MM.1S (cell line): ENCODE data around the gene FZR1.

Experiments used
- DNase-seq: peaks from one replicate; pipeline ENCODE4 v3.0.0-alpha.2; 2015
- H2AFZ ChIP-seq: fragments of 300-600 bp; sonication (generic); 2 replicates; pipeline ENCODE4 v1.6.0; 2016; ENCODE audit warnings: antibody characterized with exemption, low read length
- H3F3A ChIP-seq: fragments of 300-600 bp; sonication (generic); 2 replicates; pipeline ENCODE4 v1.6.1; 2016; ENCODE audit warnings: mild to moderate bottlenecking, antibody characterized with exemption, low read length, moderate library complexity, mixed read lengths; ENCODE audit not compliant: insufficient read depth
- H3K27ac ChIP-seq: fragments of 300-600 bp; sonication (generic); 2 replicates; pipeline ENCODE4 v1.5.1; 2016; ENCODE audit warnings: mild to moderate bottlenecking, low read length
- H3K27me3 ChIP-seq: fragments of 300-600 bp; sonication (generic); replicated peaks from 2 replicates; pipeline ENCODE4 v1.6.0; 2016; ENCODE audit warnings: low read length; ENCODE audit not compliant: insufficient read depth
- H3K36me3 ChIP-seq: fragments of 300-600 bp; sonication (generic); replicated peaks from 2 replicates; pipeline ENCODE4 v1.6.1; 2016; ENCODE audit warnings: mild to moderate bottlenecking, low read length, mixed read lengths; ENCODE audit not compliant: insufficient read depth
- H3K4me1 ChIP-seq: fragments of 300-600 bp; sonication (generic); 2 replicates; pipeline ENCODE4 v1.6.1; 2016; ENCODE audit warnings: low read length, mixed read lengths
- H3K4me2 ChIP-seq: fragments of 300-600 bp; sonication (generic); 2 replicates; pipeline ENCODE4 v1.6.0; 2016; ENCODE audit warnings: low read depth, low read length
- H3K4me3 ChIP-seq: fragments of 300-600 bp; sonication (generic); 2 replicates; pipeline ENCODE4 v1.5.1; 2016; ENCODE audit warnings: low read length, mixed read lengths
- H3K79me2 ChIP-seq: fragments of 300-600 bp; sonication (generic); 2 replicates; pipeline ENCODE4 v1.6.1; 2016; ENCODE audit warnings: mixed run types, low read length, mixed read lengths
- H3K9ac ChIP-seq: fragments of 300-600 bp; sonication (generic); 2 replicates; pipeline ENCODE4 v1.6.1; 2016; ENCODE audit warnings: low read length, mixed read lengths
- H3K9me2 ChIP-seq: fragments of 300-600 bp; sonication (generic); replicated peaks from 2 replicates; pipeline ENCODE4 v1.6.1; 2016; ENCODE audit warnings: mild to moderate bottlenecking, low read length, mixed read lengths; ENCODE audit not compliant: insufficient read depth
- H3K9me3 ChIP-seq: fragments of 300-600 bp; sonication (generic); replicated peaks from 2 replicates; pipeline ENCODE4 v1.6.1; 2016; ENCODE audit warnings: mild to moderate bottlenecking, low read length, mixed read lengths; ENCODE audit not compliant: insufficient read depth
- H4K20me1 ChIP-seq: fragments of 300-600 bp; sonication (generic); 2 replicates; pipeline ENCODE4 v1.6.1; 2016; ENCODE audit warnings: mild to moderate bottlenecking, low read length, moderate library complexity, mixed read lengths; ENCODE audit not compliant: insufficient read depth
- EZH2 ChIP-seq: fragments of 300-600 bp; sonication (generic); optimal IDR thresholded peaks from 2 replicates; pipeline ENCODE3; 2017; ENCODE audit warnings: low read depth, mild to moderate bottlenecking, antibody characterized with exemption, low read length, mixed read lengths
- EZH2phosphoT487 ChIP-seq: fragments of 300-600 bp; sonication (generic); IDR thresholded peaks from 2 replicates; pipeline ENCODE4 v1.6.1; 2018; ENCODE audit warnings: antibody characterized with exemption, low read length
- TF ChIP-seq, protein P1 (sequence below): fragments of 300-600 bp; sonication (generic); IDR thresholded peaks from 2 replicates; pipeline ENCODE4 v1.5.1; 2016; ENCODE audit warnings: antibody characterized with exemption, low read length, mixed read lengths

The FZR1 gene

GRCh38 chr19:3538258-3538929, 32.3 kb downstream of the FZR1 start:
- no peaks in the 10 kb centered on the region for H3K36me3 ChIP-seq
- H3K4me3 ChIP-seq: no peak overlapping the region
- H3K27ac ChIP-seq: no peak overlapping the region
- H3K79me2 ChIP-seq: no peaks in the 10 kb centered on the region
- no peaks in the 10 kb centered on the region for H3K9me3 ChIP-seq
- TF ChIP-seq EZH2phosphoT487 (no peak), EZH2 (no peak)
- TF ChIP-seq, protein P1, sequence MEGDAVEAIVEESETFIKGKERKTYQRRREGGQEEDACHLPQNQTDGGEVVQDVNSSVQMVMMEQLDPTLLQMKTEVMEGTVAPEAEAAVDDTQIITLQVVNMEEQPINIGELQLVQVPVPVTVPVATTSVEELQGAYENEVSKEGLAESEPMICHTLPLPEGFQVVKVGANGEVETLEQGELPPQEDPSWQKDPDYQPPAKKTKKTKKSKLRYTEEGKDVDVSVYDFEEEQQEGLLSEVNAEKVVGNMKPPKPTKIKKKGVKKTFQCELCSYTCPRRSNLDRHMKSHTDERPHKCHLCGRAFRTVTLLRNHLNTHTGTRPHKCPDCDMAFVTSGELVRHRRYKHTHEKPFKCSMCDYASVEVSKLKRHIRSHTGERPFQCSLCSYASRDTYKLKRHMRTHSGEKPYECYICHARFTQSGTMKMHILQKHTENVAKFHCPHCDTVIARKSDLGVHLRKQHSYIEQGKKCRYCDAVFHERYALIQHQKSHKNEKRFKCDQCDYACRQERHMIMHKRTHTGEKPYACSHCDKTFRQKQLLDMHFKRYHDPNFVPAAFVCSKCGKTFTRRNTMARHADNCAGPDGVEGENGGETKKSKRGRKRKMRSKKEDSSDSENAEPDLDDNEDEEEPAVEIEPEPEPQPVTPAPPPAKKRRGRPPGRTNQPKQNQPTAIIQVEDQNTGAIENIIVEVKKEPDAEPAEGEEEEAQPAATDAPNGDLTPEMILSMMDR: no peak
- H3K27me3 ChIP-seq: no peaks in the 10 kb centered on the region
- H3K9ac ChIP-seq: no peak overlapping the region
- no peak overlapping the region for H2AFZ ChIP-seq
- H3K4me1 ChIP-seq: no peaks in the 10 kb centered on the region
- H3K9me2 ChIP-seq: no peaks in the 10 kb centered on the region
- no peak overlapping the region for H3K4me2 ChIP-seq
- H3F3A ChIP-seq: peaks cover 4% of the 10 kb centered on the region; the same call in 1 of the 2 replicates
- H4K20me1 ChIP-seq: no peaks in the 10 kb centered on the region
- no peak for DNase-seq

DNA sequence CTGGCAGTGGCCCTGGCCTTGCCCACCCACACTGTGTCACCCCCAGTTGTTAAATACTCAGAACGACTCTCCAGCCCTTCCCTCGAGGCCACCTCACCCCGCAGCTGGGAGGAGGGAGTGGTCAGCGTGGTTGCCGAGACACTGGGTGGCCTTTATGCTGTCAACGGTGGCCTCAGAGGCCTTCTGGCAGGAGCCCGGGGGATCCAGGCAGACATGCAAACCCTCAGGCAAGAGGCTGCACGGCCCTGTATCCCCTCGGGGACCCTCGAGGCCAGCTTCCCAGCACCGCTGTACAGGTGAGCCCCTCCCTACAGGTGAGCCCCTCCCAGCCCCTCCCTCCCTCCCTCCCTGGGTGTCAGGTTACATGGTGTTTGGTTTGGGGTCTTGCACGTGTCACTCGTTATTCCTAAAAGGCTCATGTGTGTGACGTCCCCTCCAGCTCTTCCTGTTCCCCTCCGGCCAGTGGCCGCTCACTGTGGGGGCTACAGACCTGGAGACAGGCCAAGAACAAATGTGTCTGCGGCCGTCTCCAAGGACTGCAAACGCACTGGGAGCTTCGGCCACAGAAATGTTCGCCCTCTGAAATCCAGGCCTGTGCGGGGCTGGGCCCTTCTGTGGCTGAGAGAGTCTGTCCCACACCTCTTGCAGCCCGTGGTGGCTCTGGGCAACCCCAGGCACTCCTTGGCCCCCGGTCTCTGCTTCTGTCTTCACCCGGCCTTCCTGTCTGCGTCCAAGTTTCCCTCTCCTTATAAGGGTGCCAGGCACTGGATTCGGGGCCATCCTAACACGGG, 33.0 kb downstream of the FZR1 start, which contains the start of gene TEKTIP1:
Gene TEKTIP1 (plus strand): TSS at position 210 of the 791 bp plus-strand sequence. CDS start 4 bp downstream, at position 214.
- Histone ChIP-seq H3K4me2 (no peak within 1 kb of the TSS), H4K20me1 (no peaks in the 10 kb centered on the region), H3K27me3 (no peaks in the 10 kb centered on the region), H3K9ac (no peak within 1 kb of the TSS), H2AFZ (no peak within 1 kb of the TSS), H3K4me1 (no peaks in the 10 kb centered on the region), H3F3A (peaks cover 4% of the 10 kb centered on the region; the same call in 1 of the 2 replicates), H3K9me2 (no peaks in the 10 kb centered on the region), H3K27ac (no peak within 1 kb of the TSS), H3K36me3 (no peaks in the 10 kb centered on the region), H3K4me3 (no peak within 1 kb of the TSS), H3K79me2 (no peaks in the 10 kb centered on the region), H3K9me3 (no peaks in the 10 kb centered on the region)
- no peak for TF ChIP-seq EZH2phosphoT487
- no peak for TF ChIP-seq EZH2
- TF ChIP-seq, protein P1: no peak
- DNase-seq: no peak

GRCh38 chr19:3539756-3540118, 33.6 kb downstream of the FZR1 start:
- Histone ChIP-seq H3K9me2 (no peaks in the 10 kb centered on the region), H2AFZ (no peak overlapping the region), H3K4me1 (no peaks in the 10 kb centered on the region), H3K4me3 (no peak overlapping the region), H3K4me2 (no peak overlapping the region), H3K27me3 (no peaks in the 10 kb centered on the region), H3K9ac (no peak overlapping the region), H3F3A (peaks cover 4% of the 10 kb centered on the region; the same call in 1 of the 2 replicates), H3K79me2 (no peaks in the 10 kb centered on the region), H3K9me3 (no peaks in the 10 kb centered on the region), H4K20me1 (no peaks in the 10 kb centered on the region), H3K27ac (no peak overlapping the region), H3K36me3 (no peaks in the 10 kb centered on the region)
- TF ChIP-seq, protein P1: no peak
- no peak for DNase-seq
